Common myeloid progenitor, CD34-positive (primary cell): ENCODE results near the gene LRP6.

Experiments used
- CTCF ChIA-PET: fragments of 350-600 bp; sonication (Branson Sonifier 250); formaldehyde crosslinking; loops from one replicate; lab custom pipeline; 2021; ENCODE audit warnings: antibody characterized with exemption; lab: Charles Lee
- POLR2A ChIA-PET: fragments of 350-600 bp; sonication (Branson Sonifier 250); formaldehyde crosslinking; loops from one replicate; lab custom pipeline; 2021; ENCODE audit warnings: antibody characterized with exemption; lab: Charles Lee
- DNase-seq, 3 donors: peaks; one replicate each; pipeline versions ENCODE4 v3.0.0 to v3.0.0-alpha.2; 2013
- H3K27ac ChIP-seq, 2 experiments: 1 replicate in 1 of 2; 2 replicates in 1 of 2; pipeline ENCODE4 v1.7.0; 2013; ENCODE audit warnings: inconsistent platforms in 2 of 2, low read length in 2 of 2, mild to moderate bottlenecking in 2 of 2, low read depth in 1 of 2, moderate library complexity in 1 of 2; ENCODE audit not compliant: severe bottlenecking in 2 of 2, insufficient read depth in 1 of 2, poor library complexity in 1 of 2
- H3K27me3 ChIP-seq, 5 experiments: replicated peaks in 2 of 5; 1 replicate in 3 of 5; 2 replicates in 2 of 5; pipeline versions ENCODE4 v1.6.1 to v1.7.0; 2013; ENCODE audit warnings: low read length in 4 of 5, mild to moderate bottlenecking in 2 of 5, moderate library complexity in 2 of 5, inconsistent platforms in 1 of 5; ENCODE audit not compliant: insufficient read depth in 5 of 5, control insufficient read depth in 4 of 5
- H3K36me3 ChIP-seq, 4 experiments: 1 replicate in 2 of 4; 2 replicates in 2 of 4; pipeline versions ENCODE4 v1.6.1 to v1.7.0; 2013; ENCODE audit warnings: low read length in 3 of 4, control low read depth in 1 of 4, mild to moderate bottlenecking in 1 of 4; ENCODE audit not compliant: control insufficient read depth in 4 of 4, insufficient read depth in 4 of 4
- H3K4me1 ChIP-seq, 4 experiments: 1 replicate in 3 of 4; 2 replicates in 1 of 4; pipeline versions ENCODE4 v1.6.1 to v1.7.1; 2013; ENCODE audit warnings: low read length in 3 of 4, mild to moderate bottlenecking in 3 of 4, control low read depth in 1 of 4, inconsistent platforms in 1 of 4, moderate library complexity in 1 of 4; ENCODE audit not compliant: control insufficient read depth in 4 of 4, insufficient read depth in 4 of 4; ENCODE audit errors: control extremely low read depth in 1 of 4
- H3K4me3 ChIP-seq, 7 experiments: 1 replicate in 4 of 7; 2 replicates in 3 of 7; pipeline versions ENCODE4 v1.5.1 to v1.7.0; 2013; ENCODE audit warnings: mild to moderate bottlenecking in 7 of 7, low read length in 6 of 7, moderate library complexity in 6 of 7, inconsistent platforms in 2 of 7, low read depth in 2 of 7, control low read depth in 1 of 7; ENCODE audit not compliant: insufficient read depth in 4 of 7, control insufficient read depth in 1 of 7; ENCODE audit errors: extremely low read depth in 1 of 7
- H3K9me3 ChIP-seq, 5 experiments: 1 replicate in 4 of 5; 2 replicates in 1 of 5; pipeline versions ENCODE4 v1.6.1 to v1.7.1; 2013; ENCODE audit warnings: low read length in 4 of 5, mild to moderate bottlenecking in 2 of 5, inconsistent platforms in 1 of 5, low read depth in 1 of 5, moderate library complexity in 1 of 5; ENCODE audit not compliant: control insufficient read depth in 4 of 5, insufficient read depth in 2 of 5; ENCODE audit errors: control extremely low read depth in 1 of 5
- WGBS: methylation state at CpG from one replicate; pipeline ENCODE4 v1.1.5; 2013; ENCODE audit not compliant: insufficient coverage; 5-methylcytosine and 5-hydroxymethylcytosine counted together

Gene LRP6

DNA sequence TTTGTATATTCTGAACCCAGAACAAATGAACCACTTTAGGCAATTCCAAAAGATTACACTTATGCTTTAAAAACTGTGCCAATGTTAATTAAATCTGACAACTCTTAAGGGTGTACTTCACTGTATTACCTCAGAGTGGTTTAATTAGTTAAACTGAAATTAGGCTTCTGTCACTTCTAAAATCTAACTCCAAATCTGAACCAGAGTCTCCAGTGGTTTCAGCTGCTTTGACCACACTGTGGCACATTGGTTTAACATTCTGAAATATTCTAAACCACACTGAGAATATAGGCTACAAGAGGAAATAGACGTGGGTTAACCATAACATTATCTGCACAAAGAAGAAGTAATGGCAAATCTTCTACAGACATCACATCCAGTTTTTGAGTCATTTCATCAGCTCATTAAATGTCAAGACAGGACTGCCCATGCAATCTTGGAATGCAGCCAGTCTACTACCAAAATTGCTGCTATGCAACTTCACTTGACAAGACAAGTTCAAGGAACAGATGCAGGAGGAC is 94.8 kb downstream of the LRP6 start:
- no CpG with 5 or more reads among the region's 1 CpG for WGBS
- peak; percentile 39 to 84 (median 83) for DNase-seq
- Histone ChIP-seq H3K27ac (no peak overlapping the region), H3K4me1 (peaks cover 0 to 7% (median under 1%) of the 10 kb centered on the region in 4 experiments), H3K9me3 (no peaks in the 10 kb centered on the region), H3K4me3 (no peak overlapping the region), H3K36me3 (no peaks in the 10 kb centered on the region), H3K27me3 (peaks cover 0 to 23% (median 14%) of the 10 kb centered on the region in 5 experiments)
- CTCF ChIA-PET = interaction anchor here (1.0 to 2.1 kb wide), 5 partner anchors 10 to 226 kb away, joined by 3 to 6 read pairs (median 4); no protein-coding TSS in a partner anchor
- POLR2A ChIA-PET = no interaction called here

- DNase-seq = no peak
- no CpG with 5 or more reads among the region's 1 CpG for WGBS
- ChIA-PET POLR2A (no interaction called here), CTCF (interaction anchor here (1.2 to 2.0 kb wide), 2 partner anchors 9 to 10 kb away, joined by 4 to 5 read pairs; no protein-coding TSS in a partner anchor)
- Histone ChIP-seq H3K36me3 (peaks cover 0 to 3% (median 0%) of the 10 kb centered on the region in 4 experiments), H3K27ac (no peak overlapping the region), H3K9me3 (no peaks in the 10 kb centered on the region), H3K4me1 (peaks cover 0 to 7% (median under 1%) of the 10 kb centered on the region in 4 experiments), H3K4me3 (no peak overlapping the region), H3K27me3 (peaks cover 0 to 19% (median 6%) of the 10 kb centered on the region in 5 experiments)
These were observed 99.0 kb downstream of the LRP6 start for GRCh38 chr12:12167847-12168246.

DNA sequence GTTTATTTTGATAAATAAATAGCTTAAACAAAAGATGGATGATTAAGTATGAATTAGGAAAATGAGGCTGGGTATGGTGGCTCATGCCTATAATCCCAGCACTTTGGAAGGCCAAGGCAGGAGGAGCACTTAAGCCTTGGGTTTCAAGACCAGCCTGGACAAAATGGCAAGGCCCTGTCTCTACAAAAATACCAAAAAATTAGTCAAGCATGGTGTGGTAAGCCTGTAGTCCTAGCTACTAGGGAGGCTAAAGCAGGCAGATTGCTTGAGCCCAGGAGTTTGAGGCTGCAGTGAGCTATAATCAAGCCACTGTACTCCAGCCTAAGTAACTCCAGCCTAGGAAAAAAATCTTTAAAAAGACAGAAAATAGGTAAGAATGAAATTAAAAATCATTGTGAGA is 100.1 kb downstream of the LRP6 start:
- H3K36me3 ChIP-seq = peaks cover 0 to 5% (median 2%) of the 10 kb centered on the region in 4 experiments
- POLR2A ChIA-PET = no interaction called here
- no peak overlapping the region for H3K4me3 ChIP-seq
- H3K9me3 ChIP-seq = no peaks in the 10 kb centered on the region
- H3K27me3 ChIP-seq = peaks cover 0 to 19% (median 6%) of the 10 kb centered on the region in 5 experiments
- CTCF ChIA-PET = interaction anchor here (0.6 to 2.0 kb wide), 3 partner anchors 9 to 577 kb away, joined by 3 to 5 read pairs (median 4); no protein-coding TSS in a partner anchor
- no peak overlapping the region for H3K27ac ChIP-seq
- H3K4me1 ChIP-seq = no peaks in the 10 kb centered on the region
- no peak for DNase-seq

DNA sequence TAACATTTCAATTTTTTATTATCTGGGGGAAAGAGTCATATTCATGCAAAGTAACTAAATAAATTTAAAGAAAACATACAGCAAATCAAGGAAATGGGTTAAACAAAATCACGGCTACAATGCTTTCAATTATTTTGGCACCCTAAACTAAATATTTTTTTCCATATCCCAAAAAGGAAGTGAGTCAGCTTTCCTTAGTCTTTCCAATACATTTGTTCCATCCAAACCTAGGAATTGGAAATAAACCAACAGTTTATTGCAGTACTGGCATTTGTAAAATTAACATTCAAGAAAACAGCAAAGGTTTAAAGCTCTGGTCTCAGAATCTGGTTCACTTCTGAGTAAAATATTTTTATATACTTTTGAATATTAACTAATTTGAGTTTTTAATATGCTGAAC is 106.9 kb downstream of the LRP6 start:
- WGBS = 100% methylated on average over 1 of the region's 1 CpG
- ChIA-PET POLR2A (interaction anchor here (1.1 kb wide), 1 partner anchor 107 kb away, joined by 3 read pairs; the partner anchor contains the start of gene LRP6), CTCF (no interaction called here)
- no peak overlapping the region for H3K4me3 ChIP-seq
- H3K36me3 ChIP-seq = peaks cover 7 to 16% (median 10%) of the 10 kb centered on the region in 4 experiments
- no peak overlapping the region for H3K27ac ChIP-seq
- H3K4me1 ChIP-seq = no peaks in the 10 kb centered on the region
- DNase-seq = no peak
- peaks cover 0 to 2% (median 0%) of the 10 kb centered on the region in 5 experiments for H3K27me3 ChIP-seq
- H3K9me3 ChIP-seq = no peaks in the 10 kb centered on the region

DNA sequence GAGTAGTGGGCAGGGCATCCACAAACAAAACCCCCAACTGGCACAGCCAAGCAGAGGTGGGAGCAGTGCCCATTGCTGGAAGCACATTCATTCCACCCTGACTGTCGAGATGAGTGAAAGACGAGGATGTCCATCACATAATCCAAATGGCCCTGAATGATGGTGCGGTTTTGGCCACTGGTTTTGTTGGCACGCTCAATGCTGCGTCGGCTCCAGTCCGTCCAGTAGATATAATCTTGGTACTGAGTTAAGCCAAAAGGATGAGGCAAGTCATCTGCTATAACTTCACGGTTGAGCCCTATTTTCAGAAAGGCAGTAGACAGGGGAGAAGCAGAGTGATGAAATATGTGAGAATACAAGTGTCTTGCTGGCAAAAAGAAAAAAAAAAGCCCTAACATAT is 108.0 kb downstream of the LRP6 start:
- POLR2A ChIA-PET = no interaction called here
- no peak overlapping the region for H3K4me3 ChIP-seq
- DNase-seq = no peak
- CTCF ChIA-PET = no interaction called here
- H3K27me3 ChIP-seq = no peaks in the 10 kb centered on the region
- H3K27ac ChIP-seq = no peak overlapping the region
- H3K36me3 ChIP-seq = peaks cover 7 to 14% (median 10%) of the 10 kb centered on the region in 4 experiments
- H3K4me1 ChIP-seq = no peaks in the 10 kb centered on the region
- H3K9me3 ChIP-seq = no peaks in the 10 kb centered on the region
- 100% methylated on average over 7 of the region's 8 CpGs for WGBS

DNA sequence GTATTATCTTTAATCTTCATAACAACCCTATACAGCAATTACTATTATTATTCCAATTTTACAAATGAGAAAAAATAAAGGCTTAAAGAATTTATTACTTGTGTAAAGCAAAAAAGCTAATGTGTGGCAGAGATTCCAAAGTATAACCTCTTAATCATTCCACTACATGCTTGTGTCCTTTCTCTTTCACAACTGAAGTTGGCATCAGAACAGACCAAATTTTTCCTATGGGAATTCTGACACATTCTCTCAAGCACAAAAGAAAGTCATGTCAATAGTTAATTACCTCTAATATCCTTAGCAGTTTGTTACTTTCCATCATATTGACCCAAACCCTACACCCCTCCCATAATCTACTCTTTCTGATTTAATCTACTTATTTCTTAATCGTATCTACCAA is 109.4 kb downstream of the LRP6 start:
- no peaks in the 10 kb centered on the region for H3K27me3 ChIP-seq
- no peaks in the 10 kb centered on the region for H3K4me1 ChIP-seq
- ChIA-PET POLR2A (no interaction called here), CTCF (interaction anchor here (1.9 kb wide), 1 partner anchor 10 kb away, joined by 5 read pairs; no protein-coding TSS in a partner anchor)
- no peaks in the 10 kb centered on the region for H3K9me3 ChIP-seq
- DNase-seq = no peak
- H3K36me3 ChIP-seq = peaks cover 7 to 14% (median 11%) of the 10 kb centered on the region in 4 experiments
- no peak overlapping the region for H3K4me3 ChIP-seq
- WGBS = no CpG with 5 or more reads among the region's 1 CpG
- no peak overlapping the region for H3K27ac ChIP-seq

- POLR2A ChIA-PET = no interaction called here
- WGBS = 100% methylated on average over 2 of the region's 2 CpGs
- CTCF ChIA-PET = interaction anchor here (1.9 kb wide), 1 partner anchor 10 kb away, joined by 5 read pairs; no protein-coding TSS in a partner anchor
- H3K27ac ChIP-seq = no peak overlapping the region
- H3K36me3 ChIP-seq = peaks cover 7 to 12% (median 9%) of the 10 kb centered on the region in 4 experiments
- H3K27me3 ChIP-seq = no peaks in the 10 kb centered on the region
- no peaks in the 10 kb centered on the region for H3K9me3 ChIP-seq
- no peaks in the 10 kb centered on the region for H3K4me1 ChIP-seq
- no peak for DNase-seq
- no peak overlapping the region for H3K4me3 ChIP-seq
These were observed 110.0 kb downstream of the LRP6 start for GRCh38 chr12:12156828-12157227.
